Mucosa of descending colon (tissue), 3 donors: ENCODE measurements around the gene CTNNBL1. TPM values are rescaled to one million over a fixed set of nuclear protein-coding genes. Genes with fewer than 3 reads are reported as not detected.

ENCODE experiments used
- ATAC-seq: fragments of 200-7000 bp; cut with Tn5 transposase; one replicate; pipeline ENCODE4 v1.9.1; 2020; ENCODE audit warnings: mild to moderate bottlenecking, moderate library complexity
- DNase-seq, 3 donors: peaks; one replicate each; pipeline ENCODE4 v3.0.0-alpha.2; 2020
- H3K36me3 ChIP-seq: fragments of 200-600 bp; one replicate; pipeline ENCODE4 v1.8.0; 2021; ENCODE audit warnings: low read depth, mild to moderate bottlenecking
- H3K4me1 ChIP-seq: fragments of 200-600 bp; one replicate; pipeline ENCODE4 v1.8.0; 2021; ENCODE audit warnings: low read depth, mild to moderate bottlenecking
- H3K4me3 ChIP-seq: fragments of 200-600 bp; one replicate; pipeline ENCODE4 v1.8.0; 2021; ENCODE audit warnings: mild to moderate bottlenecking
- H3K9me3 ChIP-seq: fragments of 200-600 bp; one replicate; pipeline ENCODE4 v1.8.0; 2021; ENCODE audit warnings: mild to moderate bottlenecking
- CTCF ChIP-seq: fragments of 200-600 bp; IDR thresholded peaks from one replicate; pipeline ENCODE4 v1.8.0; 2022; ENCODE audit warnings: antibody characterized with exemption, mild to moderate bottlenecking
- intact Hi-C, 2 donors: fragments of 100-400 bp; cut with DNase I in 1 of 2; cut with micrococcal nuclease in 1 of 2; formaldehyde crosslinking; loops; one replicate each; pipeline versions ENCODE4 v1.11.0 to v1.11.1; 2022; cut with DNase I, micrococcal nuclease
- total RNA-seq, 3 donors: library from RNA; stranded (reverse); fragmentation: NEBNext Ultra II Directional in 2 of 3; extraction: Animal tissue kit (Norgen Biotek cat#: 25700) in 2 of 3; gene quantifications; one replicate each; pipeline versions ENCODE4 v1.2.1 to v1.2.4, GENCODE V29; 2021 to 2023
- donor health status: DM: no; HTN: no; CAD: no; lungs with moderate emphysema.
- donor health status: DM: no; HTN: no; CAD: no.
- donor health status: DM: no; HTN: yes; CAD: no.

The CTNNBL1 gene
- total RNA-seq, 3 donors from 2014 or later = 31.0 to 64.8 (median 37.8) TPM

- DNase-seq (no peak), ATAC-seq (no peak)
- Histone ChIP-seq H3K9me3 (no peaks in the 10 kb centered on the region), H3K4me3 (no peak overlapping the region), H3K36me3 (no peaks in the 10 kb centered on the region), H3K4me1 (no peaks in the 10 kb centered on the region)
- no peak for TF ChIP-seq CTCF
- intact Hi-C loops = no loop called here
Observed at GRCh38 chr20:37770908-37771307, 77.1 kb downstream of the CTNNBL1 start.

GRCh38 chr20:37773291-37773826 is 79.5 kb downstream of the CTNNBL1 start:
- TF ChIP-seq CTCF = no peak

DNA sequence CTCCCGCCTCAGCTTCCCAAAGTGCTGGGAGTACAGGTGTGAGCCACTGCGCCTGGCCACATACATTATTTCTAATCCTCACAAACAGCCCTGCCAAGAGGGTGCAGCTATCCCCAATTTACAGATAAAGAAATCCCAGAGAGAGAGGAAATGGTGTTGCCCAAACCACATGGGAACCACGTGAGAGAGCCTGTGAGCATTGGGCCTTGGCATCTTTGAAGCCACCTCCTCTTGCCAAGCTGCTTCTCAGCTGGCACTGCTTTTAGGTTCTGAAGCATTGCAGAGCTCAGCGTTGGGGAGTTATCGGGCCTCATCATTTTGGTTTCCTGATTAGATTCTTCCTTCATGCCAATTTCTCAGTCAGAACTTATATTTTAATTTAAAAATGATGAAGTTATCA is 80.3 kb downstream of the CTNNBL1 start:
- ATAC-seq = no peak

More at GRCh38 chr20:37773291-37773826, 79.5 kb downstream of the CTNNBL1 start:
- no peak overlapping the region for H3K4me3 ChIP-seq
- intact Hi-C loops = no loop called here
- H3K4me1 ChIP-seq = no peaks in the 10 kb centered on the region
- DNase-seq (no peak), ATAC-seq (no peak)
- H3K36me3 ChIP-seq = no peaks in the 10 kb centered on the region
- no peaks in the 10 kb centered on the region for H3K9me3 ChIP-seq

DNA sequence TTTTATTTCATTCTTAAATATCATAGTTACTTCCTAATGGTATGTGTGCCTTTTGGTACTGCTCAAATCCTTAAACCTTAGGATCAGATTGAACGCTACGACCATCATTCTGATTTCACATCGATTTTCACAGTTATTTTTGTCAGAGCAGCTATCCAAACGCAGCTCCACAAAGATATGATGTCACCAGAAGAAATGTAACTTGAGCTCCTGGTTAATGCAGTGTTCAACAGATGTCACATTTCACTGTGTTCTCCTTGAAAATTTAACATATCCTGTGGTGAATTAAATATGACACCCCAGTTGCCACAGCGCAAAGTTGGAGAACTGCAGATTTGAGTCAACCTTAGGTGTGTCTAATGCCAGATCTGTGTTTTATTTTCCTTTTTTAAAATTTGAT is 81.4 kb downstream of the CTNNBL1 start:
- no peak for ATAC-seq
- intact Hi-C loops = no loop called here
- no peaks in the 10 kb centered on the region for H3K9me3 ChIP-seq

More for the DNA sequence above, 80.3 kb downstream of the CTNNBL1 start:
- intact Hi-C loops = no loop called here
- no peak overlapping the region for H3K4me3 ChIP-seq
- H3K4me1 ChIP-seq = no peaks in the 10 kb centered on the region
- H3K36me3 ChIP-seq = no peaks in the 10 kb centered on the region
- no peaks in the 10 kb centered on the region for H3K9me3 ChIP-seq
- no peak for TF ChIP-seq CTCF
- no peak for DNase-seq

DNA sequence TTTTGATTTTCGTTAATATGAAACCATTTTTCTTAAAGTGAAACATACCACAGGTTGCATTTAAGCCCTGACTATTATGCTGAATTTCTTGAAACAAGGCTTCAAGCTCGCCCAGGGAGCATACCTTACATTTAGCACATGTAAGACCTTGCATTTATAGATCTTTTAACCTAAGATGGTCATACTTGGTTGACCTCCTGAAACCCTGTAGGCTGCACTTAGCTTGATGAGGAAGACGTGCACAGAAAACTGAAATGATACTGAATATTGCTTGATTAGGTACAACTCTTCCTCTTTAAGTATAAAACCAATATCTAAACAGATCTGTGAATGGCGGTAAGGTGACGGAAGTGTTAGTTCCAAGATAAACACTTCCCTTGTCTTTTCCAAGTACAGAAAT is 82.2 kb downstream of the CTNNBL1 start:
- intact Hi-C loops = no loop called here
- Histone ChIP-seq H3K4me1 (no peaks in the 10 kb centered on the region), H3K9me3 (no peaks in the 10 kb centered on the region), H3K4me3 (no peak overlapping the region), H3K36me3 (no peaks in the 10 kb centered on the region)
- no peak for TF ChIP-seq CTCF
- ATAC-seq (no peak), DNase-seq (no peak)

More for the DNA sequence above, 81.4 kb downstream of the CTNNBL1 start:
- Histone ChIP-seq H3K36me3 (no peaks in the 10 kb centered on the region), H3K4me3 (no peak overlapping the region), H3K4me1 (no peaks in the 10 kb centered on the region)
- TF ChIP-seq CTCF = no peak
- no peak for DNase-seq

GRCh38 chr20:37776526-37776925 is 82.7 kb downstream of the CTNNBL1 start:
- Histone ChIP-seq H3K36me3 (no peaks in the 10 kb centered on the region), H3K4me3 (no peak overlapping the region)

More at GRCh38 chr20:37776526-37776925, 82.7 kb downstream of the CTNNBL1 start:
- TF ChIP-seq CTCF = no peak
- no peaks in the 10 kb centered on the region for H3K9me3 ChIP-seq
- H3K4me1 ChIP-seq = no peaks in the 10 kb centered on the region
- ATAC-seq (no peak), DNase-seq (no peak)
- intact Hi-C loops = no loop called here
